GM19035 (cell line): Measurements from ENCODE around the gene TDRD5.
"Not testable (repeated sequence)": the region's sequence is repeated elsewhere in the genome, so short reads cannot be mapped to it uniquely, and the experiment has no call there.

Experiments used
- ATAC-seq: cut with Tn5 transposase; IDR thresholded peaks from one replicate; pipeline ENCODE4 v1.9.1; 2021; ENCODE audit not compliant: unreplicated experiment

Gene TDRD5

GRCh38 chr1:179598631-179599030 lies 7.0 kb downstream of the TDRD5 start:
- no peak for ATAC-seq

GRCh38 chr1:179599623-179600249 lies 8.1 kb downstream of the TDRD5 start:
- ATAC-seq: no peak

GRCh38 chr1:179601093-179601492 lies 9.5 kb downstream of the TDRD5 start:
- no peak for ATAC-seq

GRCh38 chr1:179612361-179612760 lies 20.7 kb downstream of the TDRD5 start:
- ATAC-seq: no peak

- no peak for ATAC-seq
Observed at GRCh38 chr1:179630719-179631118, 39.1 kb downstream of the TDRD5 start.

GRCh38 chr1:179632868-179633267 lies 41.2 kb downstream of the TDRD5 start:
- no peak for ATAC-seq

GRCh38 chr1:179637211-179637860 lies 45.7 kb downstream of the TDRD5 start:
- no peak for ATAC-seq

GRCh38 chr1:179661018-179661417 lies 69.4 kb downstream of the TDRD5 start:
- ATAC-seq: no peak

GRCh38 chr1:179663810-179664209 lies 72.2 kb downstream of the TDRD5 start:
- no peak for ATAC-seq

GRCh38 chr1:179677882-179678281 lies 86.2 kb downstream of the TDRD5 start:
- no peak for ATAC-seq

- not testable (repeated sequence) for ATAC-seq
Observed at GRCh38 chr1:179694530-179694929, 102.9 kb downstream of the TDRD5 start.

GRCh38 chr1:179702946-179703539 lies 111.4 kb downstream of the TDRD5 start:
- no peak for ATAC-seq

GRCh38 chr1:179706339-179706941 lies 114.8 kb downstream of the TDRD5 start:
- no peak for ATAC-seq

GRCh38 chr1:179707406-179707805 lies 115.8 kb downstream of the TDRD5 start:
- no peak for ATAC-seq

GRCh38 chr1:179708434-179709195 lies 117.0 kb downstream of the TDRD5 start:
- no peak for ATAC-seq

- peak; percentile 65 for ATAC-seq
Observed at GRCh38 chr1:179709841-179710329, 118.3 kb downstream of the TDRD5 start.

GRCh38 chr1:179714159-179714558 lies 122.5 kb downstream of the TDRD5 start:
- ATAC-seq: no peak

- ATAC-seq: no peak
Observed at GRCh38 chr1:179714623-179715022, 123.0 kb downstream of the TDRD5 start.

- no peak for ATAC-seq
Observed at GRCh38 chr1:179719272-179719671, 127.6 kb downstream of the TDRD5 start.

GRCh38 chr1:179728271-179728670 lies 136.6 kb downstream of the TDRD5 start:
- ATAC-seq: no peak

GRCh38 chr1:179729881-179730280 lies 138.2 kb downstream of the TDRD5 start:
- no peak for ATAC-seq
